Measurements from ENCODE around the gene TMEM26.

The TMEM26 gene

GRCh38 chr10:61463035-61463909, 10.1 kb upstream of the TMEM26 start:
- intact Hi-C loops (cut with DNase I) = no loop called here
- no peak for DNase-seq

DNA sequence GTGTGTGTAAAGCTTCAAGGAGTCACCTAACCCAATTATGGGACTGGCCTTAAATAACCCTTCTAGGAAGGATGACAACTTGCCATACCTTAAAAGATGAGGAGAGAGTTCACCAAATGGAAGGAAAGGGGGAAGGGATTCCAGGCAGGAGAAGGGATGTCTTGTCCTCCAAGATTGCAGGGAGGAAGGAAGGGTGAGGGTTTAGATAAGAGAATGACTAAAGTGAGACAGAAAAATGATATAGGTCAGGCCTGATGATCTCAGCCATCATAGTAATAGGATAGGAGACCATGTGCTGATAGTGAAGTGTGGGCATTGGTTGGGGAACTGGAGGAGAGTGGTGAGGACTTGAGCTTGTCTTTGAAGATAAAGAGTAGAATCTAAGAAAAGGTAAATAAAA, 7.7 kb upstream of the TMEM26 start:
- DNase-seq = no peak
- intact Hi-C loops (cut with DNase I) = no loop called here

GRCh38 chr10:61458031-61458430, 4.8 kb upstream of the TMEM26 start:
- DNase-seq = no peak
- intact Hi-C loops (cut with DNase I) = no loop called here

DNA sequence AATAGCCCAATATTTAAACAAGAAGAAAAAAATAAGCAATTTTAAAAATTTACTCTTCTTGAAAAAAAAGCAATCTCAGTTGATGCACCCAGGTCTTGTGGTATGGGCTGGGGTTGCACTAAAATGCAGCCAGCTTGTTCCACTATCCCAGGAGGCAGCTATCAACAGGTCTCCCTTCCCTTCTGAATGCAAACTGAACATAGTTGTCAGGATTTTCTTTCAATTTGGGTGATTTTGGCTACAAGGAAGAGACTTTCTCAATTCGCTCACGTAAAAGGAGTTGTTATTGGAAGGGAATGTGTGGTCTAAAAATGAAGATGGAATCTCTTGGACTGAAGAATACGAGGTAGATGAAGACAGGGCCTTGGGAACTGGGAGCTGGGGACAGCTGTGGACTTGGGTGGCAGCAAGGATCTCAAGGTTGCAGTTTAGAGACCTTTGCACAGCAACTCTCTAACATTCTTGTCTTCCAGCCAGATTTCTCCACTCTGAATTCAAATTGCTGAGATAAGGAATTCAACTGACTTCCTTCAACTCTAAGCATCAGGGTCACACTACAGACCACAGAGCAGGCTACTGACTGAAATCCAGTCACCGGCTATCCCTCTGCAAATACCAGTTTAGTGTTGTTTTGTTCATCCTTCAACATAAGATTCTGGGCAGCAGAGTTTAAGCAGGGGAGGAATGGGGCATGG, 3.1 kb upstream of the TMEM26 start:
- intact Hi-C loops (cut with DNase I) = no loop called here

DNA sequence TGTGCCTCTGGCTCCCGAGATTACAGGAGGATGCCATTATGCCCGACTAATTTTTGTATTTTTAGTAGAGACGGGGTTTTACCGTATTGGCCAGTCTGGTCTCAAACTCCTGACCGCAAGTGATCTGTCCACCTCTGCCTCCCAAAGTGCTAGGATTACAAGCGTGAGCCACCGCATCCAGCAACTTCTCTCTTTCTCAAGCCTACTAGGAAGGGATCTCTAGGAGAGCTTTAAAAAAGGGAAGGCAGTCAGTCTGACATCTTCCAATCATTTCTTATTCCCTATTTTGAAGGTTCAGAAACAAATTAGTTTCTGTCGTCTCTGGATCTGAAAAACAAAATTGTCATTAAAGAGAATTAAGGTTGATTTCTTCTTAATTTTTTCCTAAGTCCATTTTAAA, 2.5 kb upstream of the TMEM26 start:
- intact Hi-C loops (cut with DNase I) = no loop called here
- no peak for DNase-seq

More for the DNA sequence above, 3.1 kb upstream of the TMEM26 start:
- no peak for DNase-seq

- no peak for DNase-seq
- intact Hi-C loops (cut with DNase I) = no loop called here
Observed at GRCh38 chr10:61454541-61454940, 1.4 kb upstream of the TMEM26 start.

GRCh38 chr10:61452151-61452651, 980 bp downstream of the TMEM26 start:
- intact Hi-C loops (cut with DNase I) = no loop called here
- peak in 19 of 42 donors; percentile 13 to 48 (median 26) for DNase-seq

GRCh38 chr10:61451357-61451756, 1.8 kb downstream of the TMEM26 start:
- no peak for DNase-seq
- intact Hi-C loops (cut with DNase I) = no loop called here

DNA sequence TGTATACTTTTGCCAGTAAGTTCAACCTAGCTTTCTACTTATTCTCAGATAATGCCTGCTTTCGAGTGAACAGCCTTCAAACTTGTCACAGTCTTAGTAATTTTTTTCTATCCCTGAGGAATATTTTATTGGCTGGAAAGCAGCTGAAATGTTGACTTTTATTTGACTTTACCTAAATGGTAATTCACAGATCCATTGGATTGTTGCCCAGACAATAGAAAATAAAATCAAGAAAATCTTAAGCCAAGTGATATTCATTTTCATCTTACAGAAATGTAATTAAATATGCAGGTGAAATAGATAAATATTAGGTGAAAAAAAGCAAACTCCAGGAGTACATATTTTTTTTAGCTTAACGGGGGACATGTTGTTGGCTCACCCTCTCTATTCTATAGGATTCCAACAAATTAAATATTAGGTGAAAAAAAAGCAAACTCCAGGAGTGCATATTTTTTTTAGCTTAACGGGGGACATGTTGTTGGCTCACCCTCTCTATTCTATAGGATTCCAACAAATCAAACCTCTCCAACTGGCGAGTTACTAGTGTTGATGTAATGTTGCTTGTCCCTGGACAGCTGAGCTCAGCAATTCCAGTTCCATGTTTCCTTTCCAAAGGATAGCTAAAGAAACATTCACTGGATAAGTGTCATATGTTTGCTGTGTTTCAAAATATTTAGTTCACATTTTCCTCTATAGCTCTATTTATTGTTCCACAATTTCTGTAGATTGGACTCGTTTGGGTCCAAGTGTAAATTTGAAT, 4.2 kb downstream of the TMEM26 start:
- intact Hi-C loops (cut with DNase I) = no loop called here
- DNase-seq = no peak

GRCh38 chr10:61448091-61448490, 5.1 kb downstream of the TMEM26 start:
- no peak for DNase-seq
- intact Hi-C loops (cut with DNase I) = no loop called here

DNA sequence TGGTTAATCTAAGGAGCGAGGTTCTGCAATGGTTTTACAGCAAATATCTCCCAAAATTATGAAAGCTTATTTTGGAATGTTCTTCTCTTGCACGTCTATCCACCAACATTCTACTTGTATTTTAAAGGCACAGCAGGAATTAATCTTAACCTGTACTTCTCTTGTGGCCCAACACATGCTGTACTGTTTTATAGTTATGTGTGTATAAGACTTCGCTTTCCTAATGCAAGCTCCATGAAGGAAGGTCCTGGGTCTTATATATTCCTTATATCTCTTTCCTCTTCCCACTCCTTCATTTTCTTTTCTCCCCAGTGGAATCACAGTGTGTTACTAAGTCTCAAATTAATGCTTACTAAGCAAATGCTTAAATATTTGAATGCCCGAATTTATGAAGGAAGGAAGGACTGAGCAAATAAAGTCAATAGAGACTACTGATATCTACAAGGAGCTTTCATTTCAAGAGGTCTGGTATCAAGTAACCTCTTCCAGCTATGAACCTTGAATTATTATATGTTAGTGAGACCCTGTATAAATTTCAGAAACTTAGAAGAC, 14.0 kb downstream of the TMEM26 start:
- intact Hi-C loops (cut with DNase I) = no loop called here
- no peak for DNase-seq

DNA sequence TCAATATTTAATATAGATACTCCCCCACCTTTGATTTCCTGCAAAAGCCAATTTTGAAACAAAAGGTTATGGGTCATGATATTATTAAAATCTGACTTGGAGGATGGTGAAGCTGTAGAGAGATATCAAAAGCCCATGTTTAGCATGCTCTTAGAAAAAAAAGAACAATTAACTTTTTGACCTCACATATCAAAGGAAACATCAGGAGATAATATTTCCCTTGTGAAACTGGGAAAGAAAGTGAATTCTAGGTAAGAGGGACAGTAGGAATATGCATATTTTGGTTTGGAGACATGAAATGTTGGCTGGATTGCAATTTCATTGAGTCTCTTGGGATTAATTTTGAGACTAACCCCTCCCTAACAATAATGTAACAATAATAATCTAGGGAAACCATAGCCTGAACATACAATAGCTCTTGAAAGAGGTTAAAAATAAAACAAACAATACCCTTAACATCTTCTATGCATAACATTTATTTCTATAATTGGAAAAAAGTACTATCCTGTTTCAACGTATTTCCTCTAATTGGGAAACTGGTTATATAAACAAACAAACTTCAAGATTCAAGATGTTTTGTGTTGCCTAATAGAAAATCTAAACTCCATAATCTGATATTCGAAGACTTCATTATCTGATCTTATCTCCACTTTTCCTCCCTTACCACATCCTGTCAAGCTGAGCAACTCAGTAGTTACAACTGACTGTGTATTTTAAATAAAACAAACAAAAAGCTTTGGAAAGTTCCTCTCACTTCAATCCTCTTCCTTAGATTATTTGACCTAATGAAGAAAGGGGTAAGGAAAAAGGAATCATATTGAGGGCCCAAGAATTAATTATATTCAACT, 14.8 kb downstream of the TMEM26 start:
- no peak for DNase-seq
- intact Hi-C loops (cut with DNase I) = no loop called here

DNA sequence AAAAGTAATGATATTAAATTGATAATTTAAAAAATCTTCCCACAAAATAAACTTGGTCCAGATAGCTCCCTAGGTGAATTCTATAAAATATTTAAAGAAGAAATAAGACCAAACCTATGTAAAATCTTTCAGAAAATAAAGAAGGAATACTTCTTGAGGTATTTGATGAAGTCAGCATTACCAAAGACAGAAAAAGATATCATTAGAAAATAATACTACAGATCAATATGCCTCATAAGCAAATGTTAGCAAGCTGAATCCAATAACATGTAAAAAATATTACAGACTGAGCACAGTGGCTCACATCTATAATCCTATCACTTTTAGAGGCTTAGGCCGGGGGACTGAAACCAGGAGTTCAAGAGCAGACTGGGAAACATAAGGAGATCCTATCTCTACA, 30.0 kb downstream of the TMEM26 start:
- DNase-seq = no peak
- intact Hi-C loops (cut with DNase I) = no loop called here

GRCh38 chr10:61417661-61418060, 35.5 kb downstream of the TMEM26 start:
- intact Hi-C loops (cut with DNase I) = no loop called here
- DNase-seq = no peak

GRCh38 chr10:61415824-61416223, 37.4 kb downstream of the TMEM26 start:
- DNase-seq = no peak
- intact Hi-C loops (cut with DNase I) = no loop called here

- intact Hi-C loops (cut with DNase I) = no loop called here
- peak in 1 of 42 donors; percentile 6 for DNase-seq
Observed at GRCh38 chr10:61411706-61412105, 41.5 kb downstream of the TMEM26 start.

DNA sequence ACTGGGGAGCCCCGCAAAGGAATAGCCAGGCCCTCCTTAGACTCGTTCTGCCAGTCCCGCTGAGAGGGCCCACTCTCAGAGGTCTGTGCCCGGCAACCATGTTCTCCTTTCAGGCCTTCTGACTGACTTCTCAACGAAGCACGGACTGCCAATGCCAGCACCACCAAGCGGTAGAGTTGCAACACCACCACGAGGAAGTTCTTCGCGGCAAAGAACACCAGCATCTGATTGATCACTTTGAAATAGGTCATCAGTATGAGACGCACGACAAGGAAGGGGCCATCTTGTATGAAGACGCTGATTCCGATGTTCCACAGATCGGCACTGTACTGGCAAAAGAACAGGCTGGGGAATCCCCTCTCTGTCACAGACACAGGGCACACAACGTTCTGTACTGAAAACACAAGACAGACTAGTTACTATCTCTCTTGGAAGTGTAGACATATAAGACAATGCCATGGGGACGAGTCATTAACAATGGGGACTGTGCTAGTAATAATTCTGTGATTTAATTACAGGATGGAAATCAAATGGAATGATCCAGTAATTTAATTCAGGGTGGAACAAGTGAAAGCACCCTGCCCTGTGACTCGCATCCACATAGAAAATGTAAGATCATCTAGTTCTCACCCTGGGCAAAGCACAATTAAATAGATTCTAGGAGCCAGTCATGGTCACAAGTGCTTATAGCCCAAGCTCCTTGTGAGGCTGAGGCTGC, 42.7 kb downstream of the TMEM26 start:
- intact Hi-C loops (cut with DNase I) = no loop called here
- peak in 2 of 42 donors; percentile 15 for DNase-seq

- intact Hi-C loops (cut with DNase I) = no loop called here
- no peak for DNase-seq
Observed at GRCh38 chr10:61409157-61409556, 44.0 kb downstream of the TMEM26 start.
